ENCODE results near the gene TMEM156.

The TMEM156 gene

DNA sequence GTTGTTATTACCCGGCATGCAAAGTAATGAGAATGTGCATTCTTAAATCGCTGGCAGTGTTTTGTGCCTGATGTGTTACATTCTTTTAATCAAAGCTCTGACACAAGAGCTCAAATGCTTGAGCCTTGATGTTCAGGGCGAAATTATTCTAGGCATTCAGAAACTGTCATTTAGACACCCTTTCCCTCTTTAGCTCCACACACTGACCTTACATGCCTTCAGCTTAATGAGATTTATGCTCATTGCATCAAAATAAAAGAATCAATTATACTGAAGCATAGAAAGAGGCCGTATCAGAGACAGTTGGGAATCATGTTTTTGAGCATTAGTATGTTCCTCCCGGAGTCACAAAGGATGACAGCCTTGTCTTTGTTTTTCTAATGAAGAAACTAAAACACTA, 107.9 kb downstream of the TMEM156 start:
- no peak for DNase-seq (ENCODE audit: low spot score)

DNA sequence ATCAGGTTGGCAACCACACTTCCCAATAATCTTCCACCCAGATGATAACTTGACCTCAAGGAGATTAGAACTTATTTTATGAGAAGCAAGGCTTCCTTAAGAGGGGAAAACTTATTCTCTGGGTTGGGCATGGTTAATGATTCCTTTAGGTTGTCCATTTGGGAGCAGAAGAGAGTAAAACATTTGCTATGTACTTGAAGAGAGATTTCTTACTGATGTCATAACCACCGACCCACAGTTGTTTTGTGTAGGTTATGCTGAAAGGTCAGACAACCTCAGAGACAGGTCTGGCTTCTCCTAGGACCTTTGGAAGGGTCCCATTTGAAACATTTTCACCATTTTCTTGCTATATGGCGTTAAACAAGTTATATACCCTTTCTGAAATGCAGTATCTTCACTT, 108.5 kb downstream of the TMEM156 start:
- DNase-seq (ENCODE audit: low spot score) = no peak

DNA sequence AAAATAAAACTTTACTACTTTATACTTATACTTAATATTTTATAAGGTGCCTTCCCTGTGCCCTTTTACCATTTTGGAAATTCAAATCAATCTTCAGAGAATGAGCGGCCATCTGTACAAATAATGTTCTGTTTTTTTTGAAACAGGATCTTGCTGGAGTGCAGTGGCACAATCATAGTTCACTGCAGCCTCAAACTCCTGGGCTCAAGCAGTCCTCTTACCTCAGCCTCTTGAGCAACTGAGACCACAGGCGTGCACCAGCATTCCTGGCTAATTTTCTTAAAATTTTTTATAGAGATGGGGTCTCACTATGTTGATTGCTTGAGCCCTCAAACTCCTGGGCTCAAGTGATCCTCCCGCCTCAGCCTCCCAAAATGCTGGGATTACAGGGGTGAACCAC, 111.1 kb downstream of the TMEM156 start:
- no peak for DNase-seq (ENCODE audit: low spot score)

DNA sequence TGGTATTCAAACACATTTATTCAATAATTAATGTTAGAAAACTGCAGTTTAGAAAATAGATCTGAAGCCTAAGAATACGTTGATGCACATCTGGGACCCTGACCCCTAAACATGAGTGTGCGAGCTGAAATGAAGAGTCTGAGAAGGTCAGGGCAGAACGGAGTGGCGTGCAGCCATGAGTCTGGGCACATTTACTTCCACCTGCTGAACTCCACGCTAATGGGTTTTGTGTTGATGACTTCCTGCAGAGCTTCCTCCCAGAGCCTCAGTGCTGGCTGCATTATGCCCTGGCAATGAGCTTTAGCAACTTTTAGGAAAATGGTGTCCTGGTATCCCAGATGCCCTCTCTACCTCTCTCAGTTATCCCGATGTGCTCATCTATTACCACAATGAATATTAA, 111.5 kb downstream of the TMEM156 start:
- DNase-seq (ENCODE audit: low spot score) = no peak

DNA sequence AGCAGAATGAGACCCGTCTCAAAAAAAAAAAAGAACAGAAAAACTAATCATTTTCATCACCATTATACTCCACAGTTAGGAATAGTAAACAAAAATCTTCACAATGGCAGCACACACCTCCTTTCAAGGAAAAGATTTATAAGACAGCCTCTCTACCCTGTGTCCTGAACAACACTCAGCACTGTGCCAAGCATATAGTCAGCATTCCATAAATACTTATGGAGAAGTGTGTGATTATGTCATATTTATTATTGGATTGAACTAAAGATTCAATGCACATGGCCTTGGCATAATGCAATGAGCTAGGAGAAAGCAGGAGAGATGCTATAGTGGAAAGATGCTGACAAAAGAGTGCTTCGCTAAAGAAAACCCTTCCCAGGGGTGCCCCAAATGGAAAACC, 112.0 kb downstream of the TMEM156 start:
- no peak for DNase-seq (ENCODE audit: low spot score)

DNA sequence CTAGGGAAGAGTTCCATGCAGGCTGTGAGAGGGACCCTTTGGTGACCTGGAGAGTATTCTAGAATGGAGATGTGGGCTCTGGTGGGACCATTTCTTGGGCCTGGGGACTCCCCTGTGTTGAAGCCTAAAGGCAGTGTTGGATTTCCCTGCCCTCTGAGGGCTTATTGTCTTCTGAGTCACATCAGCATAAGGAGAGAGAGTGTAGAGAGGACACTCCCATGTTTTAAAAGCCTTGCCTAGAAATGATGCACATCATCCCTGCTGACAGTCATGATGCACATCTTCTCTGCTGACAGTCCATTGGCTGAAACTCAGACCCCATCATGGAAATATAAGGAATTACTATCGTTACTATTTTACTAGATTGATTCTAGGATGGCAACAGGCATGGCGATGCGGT, 112.7 kb downstream of the TMEM156 start:
- DNase-seq (ENCODE audit: low spot score) = no peak

DNA sequence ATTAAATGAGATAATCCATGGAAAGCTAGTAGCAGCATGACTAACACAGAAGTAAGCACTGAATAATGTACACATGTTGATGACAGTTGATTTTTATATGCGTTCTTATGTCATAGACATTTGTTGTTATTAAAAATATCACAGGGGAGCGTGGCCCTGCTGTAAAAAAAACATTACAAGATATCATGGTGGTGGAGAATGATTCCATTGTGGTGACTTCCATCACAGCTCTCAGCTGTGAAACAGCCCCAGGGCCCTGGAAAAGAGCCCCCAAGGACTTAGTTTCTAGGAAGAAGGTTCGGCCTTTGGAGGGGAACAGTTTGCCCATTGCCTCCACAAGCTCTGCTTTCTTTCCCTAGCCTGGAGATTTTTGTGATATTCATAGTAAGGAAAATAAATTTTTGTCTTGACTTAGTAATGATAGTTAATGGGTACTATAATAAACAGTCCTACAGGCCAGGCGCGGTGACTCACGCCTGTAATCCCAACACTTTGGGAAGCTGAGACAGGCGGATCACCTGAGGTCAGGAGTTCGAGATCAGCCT, 114.7 kb downstream of the TMEM156 start:
- DNase-seq (ENCODE audit: low spot score) = no peak

Data from D341Med (cell line).